ENCODE results near the gene AK3.

GRCh38 chr9:4741365-4742089, 525 bp upstream of the AK3 start:
- TF ChIP-seq, protein P1, sequence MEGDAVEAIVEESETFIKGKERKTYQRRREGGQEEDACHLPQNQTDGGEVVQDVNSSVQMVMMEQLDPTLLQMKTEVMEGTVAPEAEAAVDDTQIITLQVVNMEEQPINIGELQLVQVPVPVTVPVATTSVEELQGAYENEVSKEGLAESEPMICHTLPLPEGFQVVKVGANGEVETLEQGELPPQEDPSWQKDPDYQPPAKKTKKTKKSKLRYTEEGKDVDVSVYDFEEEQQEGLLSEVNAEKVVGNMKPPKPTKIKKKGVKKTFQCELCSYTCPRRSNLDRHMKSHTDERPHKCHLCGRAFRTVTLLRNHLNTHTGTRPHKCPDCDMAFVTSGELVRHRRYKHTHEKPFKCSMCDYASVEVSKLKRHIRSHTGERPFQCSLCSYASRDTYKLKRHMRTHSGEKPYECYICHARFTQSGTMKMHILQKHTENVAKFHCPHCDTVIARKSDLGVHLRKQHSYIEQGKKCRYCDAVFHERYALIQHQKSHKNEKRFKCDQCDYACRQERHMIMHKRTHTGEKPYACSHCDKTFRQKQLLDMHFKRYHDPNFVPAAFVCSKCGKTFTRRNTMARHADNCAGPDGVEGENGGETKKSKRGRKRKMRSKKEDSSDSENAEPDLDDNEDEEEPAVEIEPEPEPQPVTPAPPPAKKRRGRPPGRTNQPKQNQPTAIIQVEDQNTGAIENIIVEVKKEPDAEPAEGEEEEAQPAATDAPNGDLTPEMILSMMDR (IDR thresholded peaks at IDR 0.05), result no peak
- TF ChIP-seq REST (IDR thresholded peaks at IDR 0.05; ENCODE audit: insufficient read depth in 1 of 2, low read depth in 2 of 2, low read length in 1 of 2) (no peak), SIN3A (IDR thresholded peaks at IDR 0.05; ENCODE audit: borderline replicate concordance, insufficient read depth, low read depth, low read length) (no peak), POLR2AphosphoS5 (IDR thresholded peaks at IDR 0.05; ENCODE audit: low read depth, low read length) (no peak), TCF7L2 (IDR thresholded peaks at IDR 0.05; ENCODE audit: low read depth, low read length) (no peak)

All from Panc1 (cell line).